GM19238 (cell line): ENCODE measurements around the gene TSC2.

Experiments used
- DNase-seq: peaks from one replicate; pipeline ENCODE4 v3.0.0; 2011; ENCODE audit warnings: low spot score; ENCODE audit not compliant: insufficient read length

Gene TSC2

DNA sequence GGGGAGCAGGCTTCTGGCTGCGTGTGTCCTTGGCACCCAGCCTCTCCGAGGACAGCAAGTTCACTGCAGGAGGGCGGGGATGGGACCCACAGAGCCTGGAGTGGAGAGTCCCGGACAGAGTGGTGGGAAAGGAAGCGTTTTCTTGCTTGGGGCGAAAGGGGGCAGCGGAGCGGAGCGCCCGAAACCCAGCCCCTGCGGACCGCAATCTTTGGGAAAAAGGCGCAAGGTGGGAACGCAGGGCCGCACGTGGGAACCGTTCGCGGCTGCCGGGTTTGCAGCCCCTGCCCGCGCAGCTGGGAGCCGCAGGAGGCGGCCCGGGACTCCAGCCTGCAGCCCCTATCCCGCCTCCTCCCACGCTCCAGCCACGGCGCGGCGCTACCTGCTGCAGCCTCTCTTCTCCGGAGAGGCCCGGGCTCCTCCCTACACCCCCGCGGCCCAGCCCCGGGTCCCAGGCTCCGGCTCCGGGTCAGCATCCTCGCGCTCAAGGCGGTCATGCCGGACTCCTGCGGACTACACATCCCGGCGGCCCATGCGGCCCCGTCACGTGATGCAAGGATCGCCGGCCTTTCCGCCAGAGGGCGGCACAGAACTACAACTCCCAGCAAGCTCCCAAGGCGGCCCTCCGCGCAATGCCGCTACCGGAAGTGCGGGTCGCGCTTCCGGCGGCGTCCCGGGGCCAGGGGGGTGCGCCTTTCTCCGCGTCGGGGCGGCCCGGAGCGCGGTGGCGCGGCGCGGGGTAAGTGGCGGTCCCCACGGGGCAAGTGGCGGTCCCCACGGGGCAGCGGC lies at the start of gene TSC2, which contains the start of gene NTHL1:
Gene TSC2, plus strand, starts transcription at position 656 of the 786 bp plus-strand sequence. CDS start 631 bp downstream, outside the sequence.
Gene NTHL1, minus strand, starts transcription at position 505 of the 786 bp plus-strand sequence. Its CDS starts 11 bp downstream, at position 494.
- DNase-seq = peak; percentile 100

DNA sequence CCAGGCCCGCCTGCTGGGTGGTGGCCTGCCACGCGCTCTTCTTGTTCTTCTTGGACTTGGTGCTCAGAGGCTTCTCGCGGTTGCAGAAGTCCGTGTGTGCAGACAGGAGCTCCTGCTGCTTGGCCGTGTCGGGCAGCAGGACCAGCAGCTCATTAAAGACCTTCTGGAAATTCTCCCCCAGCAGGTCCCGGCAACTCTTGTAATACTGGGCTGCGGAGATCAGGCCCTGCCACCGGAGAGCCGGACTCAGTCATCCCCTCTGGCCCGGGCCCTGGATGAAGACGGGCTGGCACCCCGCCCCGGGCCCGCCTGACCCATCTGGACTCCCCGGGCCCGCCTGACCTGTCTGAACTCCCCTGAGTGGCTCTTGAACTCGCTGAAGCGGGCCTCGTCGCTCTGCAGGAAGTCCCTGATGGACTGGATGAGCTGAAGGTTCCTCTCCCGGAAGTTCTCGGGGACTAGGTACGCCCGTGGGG lies 49.4 kb upstream of the TSC2 start:
- DNase-seq = no peak

DNA sequence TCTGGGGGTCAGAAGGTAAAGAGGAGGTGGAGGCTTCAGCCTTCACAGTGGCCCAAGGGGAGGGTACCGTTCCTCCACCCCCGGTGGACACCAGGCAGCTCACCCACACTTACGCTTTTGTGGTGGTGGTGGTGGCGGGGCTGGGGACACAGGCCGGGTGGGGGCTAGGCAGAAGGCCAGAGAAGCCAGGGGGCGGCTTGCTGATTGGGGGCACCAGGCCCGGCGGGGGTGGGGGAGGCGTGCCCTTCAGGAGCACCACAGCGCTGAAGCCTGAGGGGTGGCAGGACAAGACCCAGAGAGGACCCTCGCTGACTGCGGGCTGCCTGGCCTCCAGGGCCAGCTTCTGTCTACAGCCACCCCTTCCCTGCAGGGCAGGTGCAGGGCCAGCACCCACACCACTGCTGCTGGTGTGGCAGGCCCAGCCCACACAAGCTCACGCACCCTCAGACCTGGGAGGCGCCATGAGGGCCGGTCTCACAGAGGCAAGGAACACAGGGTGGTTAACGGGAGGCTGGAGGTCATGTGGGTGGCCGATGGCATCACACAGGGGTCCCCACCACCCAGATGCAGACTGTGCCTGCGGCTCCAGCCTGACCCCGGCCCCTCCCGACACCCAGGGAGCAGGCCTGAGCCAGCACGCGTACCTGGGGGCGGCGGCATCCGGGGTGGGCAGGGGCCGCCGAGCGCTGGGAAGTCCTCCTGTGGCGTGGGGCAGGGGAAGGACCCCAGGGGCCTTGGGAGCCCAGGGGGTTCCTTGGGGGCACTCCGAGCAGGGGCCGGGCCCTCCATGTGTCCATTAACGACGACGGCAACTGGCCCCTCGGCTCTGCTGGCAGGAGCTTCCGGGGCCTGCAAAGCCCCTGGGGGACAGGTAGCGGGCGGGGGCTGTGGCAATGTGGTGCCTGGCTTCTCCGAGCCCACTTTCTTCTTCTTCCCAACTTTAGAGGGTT lies 48.7 kb upstream of the TSC2 start:
- DNase-seq = no peak

DNA sequence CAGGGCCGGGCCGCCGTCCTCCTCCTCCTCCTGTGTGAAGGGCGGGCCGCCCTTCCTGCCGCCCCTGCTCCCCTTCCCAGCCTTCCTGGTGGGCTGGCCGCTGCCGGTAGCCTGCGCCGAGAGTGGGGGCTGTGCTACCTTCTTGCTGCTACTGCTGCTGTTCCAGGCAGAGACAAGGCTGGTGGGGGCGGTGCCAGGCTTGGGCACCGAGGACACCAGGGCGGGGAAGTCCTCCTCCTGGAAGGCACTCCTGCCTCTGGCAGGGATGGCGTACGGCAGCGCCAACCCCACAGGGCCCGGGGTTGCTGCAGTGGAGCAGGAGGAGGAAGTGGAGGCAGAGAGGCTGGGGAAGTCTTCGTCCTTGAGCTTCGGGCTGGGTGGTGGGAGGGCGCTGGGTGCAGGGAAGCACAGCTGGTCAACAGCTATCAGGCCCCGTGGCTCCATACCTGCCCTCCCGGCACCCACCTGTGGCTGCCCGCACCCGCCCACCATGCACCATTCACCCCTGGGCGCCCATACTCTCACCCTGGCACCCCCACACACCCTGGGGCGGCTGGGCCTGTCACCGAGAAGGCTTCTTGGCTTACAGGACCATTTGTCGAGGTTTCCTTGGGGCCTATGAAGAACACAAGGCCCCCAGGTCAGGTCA lies 47.8 kb upstream of the TSC2 start:
- DNase-seq = no peak

DNA sequence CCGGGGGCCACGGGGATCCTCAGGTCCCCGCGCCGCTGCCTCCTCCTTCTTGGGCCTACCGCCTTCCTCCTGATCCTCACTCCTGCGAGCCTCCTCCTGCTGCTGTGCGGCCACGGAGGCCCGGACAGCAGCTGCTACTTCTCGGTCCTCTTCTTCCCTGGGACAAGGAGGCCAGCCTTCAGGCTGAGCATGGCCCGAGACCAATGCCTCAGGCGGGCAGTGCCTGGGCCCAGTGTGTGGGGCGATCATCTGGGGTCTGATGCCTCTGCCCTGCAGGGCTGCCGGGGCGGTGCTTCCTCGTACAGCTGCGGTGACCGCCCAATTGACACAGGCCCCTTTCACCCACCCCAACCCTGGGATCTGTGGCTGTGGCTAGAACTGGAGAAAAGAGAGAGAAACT lies 46.8 kb upstream of the TSC2 start:
- no peak for DNase-seq

DNA sequence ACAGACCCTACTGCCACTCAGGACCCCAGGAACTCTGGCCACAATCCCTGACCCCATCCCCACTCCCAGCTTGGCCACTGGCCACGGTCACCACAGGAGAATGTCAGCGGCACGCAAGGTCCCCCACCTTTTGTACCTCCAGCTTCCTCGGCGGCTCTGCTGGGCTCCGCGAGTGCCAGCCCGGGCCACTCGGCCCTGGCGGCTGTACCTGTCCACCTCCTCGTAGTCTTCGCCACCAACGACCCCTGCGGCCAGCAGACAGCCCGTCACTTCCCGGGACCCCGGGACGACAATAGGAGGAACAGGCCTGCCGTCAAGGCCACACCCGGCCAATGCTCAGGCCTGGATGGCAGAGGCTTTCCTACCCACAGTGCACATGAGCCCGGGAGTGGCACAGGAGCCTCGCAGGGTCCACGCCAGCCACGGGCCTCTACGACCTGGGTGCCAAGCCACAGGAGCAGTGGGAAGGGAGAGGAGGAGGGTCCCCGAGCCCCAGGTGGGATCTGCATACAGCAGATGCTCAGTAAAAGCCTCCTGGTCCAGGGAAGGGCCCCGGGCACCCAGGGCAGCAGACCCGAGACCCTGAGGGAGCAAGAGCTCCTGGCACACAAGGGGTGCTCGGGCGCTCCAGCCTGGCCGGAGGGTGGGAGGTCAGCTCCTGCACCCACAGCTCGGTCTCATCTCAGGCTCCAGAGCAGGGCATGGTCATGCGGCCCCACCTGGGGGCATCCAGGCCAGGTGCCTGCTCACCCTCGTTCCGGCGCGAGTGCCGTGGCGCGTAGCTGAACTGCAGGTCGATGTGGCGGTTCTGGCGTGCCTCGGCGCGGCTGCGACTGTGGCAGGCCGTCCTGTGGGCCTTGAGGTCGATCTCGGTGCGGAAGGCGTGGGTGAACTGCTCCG lies 46.1 kb upstream of the TSC2 start:
- DNase-seq = no peak

DNA sequence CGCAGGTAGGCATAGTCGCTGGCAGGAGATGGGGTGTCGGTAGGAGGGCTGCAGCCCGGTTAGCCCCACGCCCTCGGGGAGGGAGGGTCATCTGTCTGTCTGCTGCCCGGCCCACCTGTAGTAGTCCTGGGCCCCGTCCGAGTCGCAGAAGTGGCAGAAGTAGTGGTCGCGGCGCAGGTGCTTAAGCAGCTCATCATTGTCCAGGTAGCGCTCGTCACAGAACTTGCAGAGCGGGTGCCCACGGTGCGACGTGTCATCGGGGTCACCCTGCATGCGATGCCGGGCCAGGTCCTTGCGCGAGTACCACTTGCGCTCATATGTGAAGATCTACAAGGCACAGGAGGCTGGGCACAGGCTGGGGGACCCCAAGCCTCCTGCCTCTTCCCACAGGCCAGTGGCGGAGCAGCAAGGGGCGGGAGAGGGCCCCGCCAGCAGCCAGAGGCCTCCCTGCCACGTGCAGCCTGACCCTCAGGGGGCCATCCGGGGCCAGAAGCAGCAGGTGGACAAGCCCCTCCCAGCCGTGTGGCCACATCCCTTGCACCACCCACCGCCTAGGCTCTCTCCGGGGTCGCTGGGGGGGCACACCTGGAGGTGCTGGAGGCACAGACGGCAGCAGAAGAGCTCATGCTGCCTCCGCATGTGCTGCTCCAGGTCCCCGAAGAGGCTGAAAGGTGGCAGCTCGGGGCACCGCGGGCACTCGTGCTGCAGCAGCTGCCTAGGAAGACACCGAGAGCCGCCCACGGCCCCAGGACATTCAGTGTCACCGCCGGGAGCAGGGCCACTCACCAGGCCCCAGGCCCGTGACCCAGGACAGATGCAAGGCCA lies 45.2 kb upstream of the TSC2 start:
- DNase-seq = no peak

DNA sequence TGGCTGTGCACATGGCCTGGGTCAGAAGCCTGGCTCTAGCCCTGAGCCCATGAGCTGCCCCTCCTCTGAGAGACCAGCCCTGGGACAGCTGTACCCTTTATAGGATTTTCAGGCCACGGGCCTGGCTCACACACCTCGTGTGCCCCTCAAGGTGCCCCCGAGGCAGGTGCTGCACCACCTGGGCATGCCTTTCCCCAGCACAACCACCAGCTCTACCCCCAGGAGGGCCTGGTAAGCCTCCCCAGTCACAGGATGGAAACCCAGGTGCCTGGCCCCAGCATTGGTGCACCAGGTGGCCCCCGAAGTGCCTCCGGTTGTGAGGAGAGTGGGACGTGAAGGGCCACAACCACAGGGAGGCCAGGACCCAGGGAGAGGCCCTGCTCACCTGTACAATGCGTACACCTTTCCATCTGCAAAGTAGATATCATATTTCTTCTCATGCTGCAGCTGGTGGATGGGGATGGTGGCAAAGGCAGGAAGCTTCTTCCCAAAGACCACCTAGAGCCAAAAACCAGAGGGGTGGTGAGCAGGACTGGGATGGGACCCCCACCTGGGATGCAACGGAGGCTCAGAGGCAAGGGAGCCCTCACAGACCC lies 44.5 kb upstream of the TSC2 start:
- no peak for DNase-seq

DNA sequence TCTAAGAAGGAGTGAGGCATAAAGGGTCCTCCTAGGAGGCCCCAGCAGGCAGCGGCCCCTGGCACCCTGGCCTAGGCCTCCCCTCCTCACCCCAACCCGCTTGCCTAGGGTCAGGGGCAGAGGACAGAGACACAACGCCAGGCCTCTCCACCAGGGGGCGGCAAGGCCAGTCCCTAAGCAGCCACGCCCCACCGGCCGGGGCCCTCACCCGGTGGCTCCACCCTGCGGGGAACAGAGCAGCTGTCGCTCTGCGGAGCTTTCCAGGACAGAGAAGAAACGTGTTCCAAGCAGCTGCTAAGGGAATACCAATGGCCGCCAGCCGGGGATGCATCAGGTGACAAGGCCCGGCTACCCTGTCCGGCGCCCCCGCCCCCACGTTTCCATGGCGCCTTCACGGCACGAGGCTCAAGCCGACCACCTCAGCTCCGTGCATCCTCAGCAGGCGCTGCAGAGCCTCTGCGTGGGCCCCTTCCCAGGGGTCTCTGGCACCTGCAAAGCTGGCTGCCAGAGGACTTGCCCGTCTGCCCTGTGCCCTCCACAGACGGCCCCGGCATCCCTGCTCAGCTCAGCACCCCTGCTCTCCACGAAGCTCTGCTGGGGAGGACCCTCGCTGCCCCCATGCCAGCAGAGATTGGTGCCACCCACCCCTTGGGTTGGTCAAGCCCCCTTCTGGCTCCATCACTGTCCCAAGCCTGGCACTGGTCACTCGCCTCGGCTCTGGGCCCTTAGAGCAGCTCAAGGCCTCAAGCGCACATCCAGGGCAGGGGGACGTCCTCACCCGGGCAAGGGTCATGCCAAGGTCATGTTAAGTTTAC lies 43.8 kb upstream of the TSC2 start:
- DNase-seq = peak; percentile 98

DNA sequence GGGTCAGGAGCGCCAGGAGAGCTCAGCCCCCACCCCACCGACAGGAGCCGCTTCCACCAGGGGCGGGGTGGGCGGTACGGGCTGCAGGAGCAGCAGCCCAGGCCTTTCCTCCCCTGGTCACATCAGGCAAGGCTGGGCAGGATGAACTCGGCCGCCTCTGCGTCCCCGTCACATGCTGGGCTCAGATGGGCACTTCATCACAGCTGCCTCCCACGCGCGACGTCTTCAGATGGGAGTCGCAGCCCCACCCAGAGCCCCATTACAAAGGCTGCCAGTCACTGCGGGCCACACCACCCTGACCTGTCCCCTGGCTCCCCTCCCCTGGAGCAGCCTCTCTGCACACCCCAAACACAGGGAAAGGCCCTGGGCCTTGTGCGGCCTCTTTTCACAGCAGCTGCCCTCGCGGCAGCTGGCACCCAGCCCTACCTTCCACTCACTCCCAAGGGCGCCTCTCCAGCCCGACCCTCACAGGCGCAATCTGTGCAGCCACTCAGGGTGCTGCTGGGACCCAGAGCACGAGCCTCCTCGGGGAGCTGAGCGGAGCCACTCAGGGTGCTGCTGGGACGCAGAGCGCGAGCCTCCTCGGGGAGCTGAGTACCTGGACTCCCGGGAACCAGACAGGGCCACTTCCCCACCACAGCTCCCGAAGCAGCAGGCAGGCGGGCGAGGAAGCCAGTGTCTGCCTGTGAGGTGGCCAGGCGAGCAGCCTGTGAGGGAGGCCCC lies 42.8 kb upstream of the TSC2 start:
- no peak for DNase-seq

DNA sequence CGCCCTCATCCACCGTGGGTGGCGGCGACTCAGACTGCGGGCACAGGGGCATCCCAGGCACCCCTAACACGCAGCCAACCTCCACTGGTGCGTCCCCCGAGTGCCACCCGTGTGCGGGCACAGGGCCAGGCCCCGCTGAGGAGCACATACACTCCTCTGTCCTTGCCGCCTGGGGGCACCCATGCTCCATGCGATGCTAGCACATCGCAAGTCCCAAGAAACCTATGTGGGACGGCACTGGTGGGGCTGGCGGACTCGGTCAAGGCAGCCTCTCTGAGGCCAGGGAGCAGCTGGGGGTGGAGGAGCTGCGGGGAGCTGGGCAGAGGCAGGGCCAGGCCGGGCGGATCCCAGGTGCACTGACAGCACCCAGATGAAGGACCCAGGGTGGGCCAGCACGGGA lies 42.1 kb upstream of the TSC2 start:
- no peak for DNase-seq

DNA sequence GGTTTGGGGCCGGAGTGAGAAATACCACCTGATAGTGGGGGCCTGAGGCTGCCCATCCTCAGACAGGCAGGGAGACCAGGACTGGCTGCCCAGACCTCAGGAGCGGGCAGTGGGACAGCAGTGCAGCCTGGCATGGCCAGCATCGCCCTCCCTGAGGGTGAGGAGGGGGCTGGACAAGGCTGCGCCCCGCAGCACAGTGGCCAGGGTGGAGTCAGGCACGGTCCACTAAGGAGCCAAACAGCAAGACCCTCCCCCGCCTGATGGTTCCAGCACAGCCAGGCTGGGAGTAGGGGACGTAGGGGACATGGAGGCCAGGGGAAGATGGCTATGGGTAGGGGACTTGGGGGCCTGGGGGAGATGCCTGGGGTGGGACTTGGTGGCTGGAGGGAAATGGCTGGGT lies 41.5 kb upstream of the TSC2 start:
- no peak for DNase-seq

DNA sequence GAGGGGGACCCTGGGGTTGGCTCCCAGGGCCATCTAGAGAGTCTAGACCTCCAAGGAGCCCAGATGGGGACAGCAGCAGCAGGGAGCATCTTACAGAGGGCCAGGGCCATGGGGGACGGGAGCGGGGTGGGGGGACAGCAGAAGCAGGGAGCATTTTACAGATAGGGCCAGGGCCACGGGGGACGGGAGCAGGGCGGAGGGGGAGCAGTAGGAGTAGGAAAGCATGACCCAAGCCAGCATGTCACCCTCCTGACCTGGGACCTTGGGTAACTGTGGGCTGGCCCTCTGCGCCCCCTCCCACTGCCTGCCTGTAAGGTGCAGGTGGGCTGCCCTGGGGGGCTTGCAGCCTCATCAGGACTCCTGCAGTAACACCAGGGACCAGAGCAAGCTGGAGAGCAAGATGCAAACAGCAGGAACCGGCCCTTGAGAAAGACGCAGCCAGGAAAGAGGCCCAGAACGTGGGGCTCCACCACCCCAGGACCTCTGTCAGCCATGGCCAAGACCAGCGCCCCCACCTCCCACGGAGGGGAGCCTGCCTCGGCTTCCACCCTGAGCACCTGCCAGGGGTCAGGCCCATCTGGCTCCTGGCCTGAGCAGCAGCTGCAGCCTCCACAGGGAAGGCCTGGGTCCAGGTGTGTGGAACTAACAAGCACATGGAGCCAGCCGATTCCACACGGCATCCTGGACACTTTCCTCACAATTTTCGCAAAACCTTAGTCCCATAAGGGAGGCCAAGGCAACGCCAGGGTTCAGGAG lies 40.5 kb upstream of the TSC2 start:
- no peak for DNase-seq

DNA sequence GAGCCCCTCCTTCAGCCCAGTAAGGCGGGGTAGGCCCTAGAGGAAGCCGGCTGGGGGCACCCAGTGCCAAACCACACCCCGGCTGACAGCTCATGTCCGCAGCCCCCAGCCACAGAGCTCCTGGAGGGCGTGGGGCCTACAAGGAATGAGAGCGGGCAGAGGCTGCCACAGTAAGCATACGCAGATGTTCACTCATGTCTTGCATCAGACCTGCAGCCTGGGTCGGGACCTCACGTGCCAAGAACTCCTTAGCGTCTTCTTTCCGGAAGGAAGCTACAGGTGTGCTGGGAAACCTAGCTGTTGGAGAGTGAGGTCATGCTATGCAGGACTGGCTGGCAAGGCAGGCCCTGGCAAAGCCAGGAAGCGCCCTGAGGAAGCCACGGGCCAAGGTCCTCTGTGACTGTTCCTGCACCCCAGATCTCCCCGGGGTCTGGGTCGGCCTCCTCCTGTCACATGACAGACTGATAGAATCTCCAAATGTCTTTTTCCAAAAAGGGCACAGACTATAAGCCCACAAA lies 39.7 kb upstream of the TSC2 start:
- no peak for DNase-seq

DNA sequence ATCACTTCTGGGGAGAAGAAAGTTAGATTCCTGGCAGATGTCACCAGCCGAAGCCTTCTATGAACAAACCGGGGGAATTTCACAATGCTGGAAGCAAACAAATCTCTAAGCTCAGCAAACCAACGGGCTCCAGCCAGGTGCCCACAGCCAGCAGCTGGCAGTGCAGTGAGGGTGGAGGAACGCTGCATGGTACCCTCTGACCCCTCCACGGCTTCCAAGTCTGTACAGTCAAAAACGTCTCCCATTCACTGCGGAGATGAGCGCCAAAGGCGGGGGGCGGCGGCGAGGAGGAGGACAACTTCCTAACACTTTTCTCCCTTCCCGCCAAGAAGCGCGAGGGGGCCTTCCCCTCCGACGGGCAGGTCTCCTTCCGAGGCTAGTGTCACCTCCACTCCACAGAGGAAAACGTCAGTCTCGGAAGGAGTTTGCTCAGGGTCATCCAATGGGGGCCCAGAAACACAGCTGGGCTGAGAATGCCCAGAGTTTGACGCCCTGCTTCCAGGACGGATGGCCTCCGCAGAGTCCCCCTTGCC lies 39.1 kb upstream of the TSC2 start:
- no peak for DNase-seq

DNA sequence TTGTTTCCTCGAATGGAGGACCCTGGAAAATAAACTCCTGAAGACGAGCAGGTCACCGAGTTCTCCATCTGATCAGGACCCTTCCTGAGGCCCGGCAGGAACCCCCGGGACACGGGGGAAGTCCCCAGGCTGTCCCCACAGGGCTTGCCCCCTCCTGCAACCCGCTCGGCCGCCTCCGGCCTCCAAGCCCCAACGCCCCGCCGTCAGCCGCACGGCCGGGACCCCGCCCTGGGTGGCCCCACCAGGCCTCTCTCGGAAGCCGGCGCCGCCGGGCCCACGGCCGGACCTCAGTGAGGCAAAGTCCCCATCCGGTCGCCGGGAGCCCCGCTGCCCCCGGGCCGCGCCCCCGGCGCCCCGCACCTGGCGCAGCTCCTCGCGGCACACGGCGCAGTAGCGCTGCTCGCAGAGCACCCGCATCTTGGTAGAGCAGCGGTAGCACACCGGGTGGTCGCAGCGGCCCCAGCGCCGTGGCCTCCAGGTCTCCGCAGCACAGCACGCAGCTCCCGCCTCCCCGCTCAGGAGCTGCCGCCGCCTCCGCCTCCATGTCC lies 38.5 kb upstream of the TSC2 start:
- DNase-seq = no peak
